ENCODE results near the gene CLHC1. TPM values are rescaled to one million over a fixed set of nuclear protein-coding genes. Genes with fewer than 3 reads are reported as not detected.
"Not testable (repeated sequence)": the region's sequence is repeated elsewhere in the genome, so short reads cannot be mapped to it uniquely, and the experiment has no call there.

CLHC1 gene
- total and polyA plus RNA-seq, 2 experiments from 2014 or later, result 1.3 to 5.6 TPM

GRCh38 chr2:55277310-55277709 is 45.2 kb upstream of the CLHC1 start:
- WGBS, 2 experiments (ENCODE audit: low coverage in 1 of 2, low lambda C conversion rate in 2 of 2, missing lambda C conversion rate in 2 of 2), result 70 to 73% methylated on average over 3 of the region's 3 CpGs
- H3K79me2 ChIP-seq (ENCODE audit: insufficient read depth), result no peaks in the 10 kb centered on the region
- H3K4me2 ChIP-seq (ENCODE audit: unreplicated experiment), result no peak overlapping the region
- H3K9ac ChIP-seq, result no peak overlapping the region
- no peaks in the 10 kb centered on the region for H3K9me3 ChIP-seq (ENCODE audit: low read depth)
- no peaks in the 10 kb centered on the region for H4K20me1 ChIP-seq (ENCODE audit: insufficient read depth)
- H3K27me3 ChIP-seq (replicated peaks; ENCODE audit: insufficient read depth), result no peaks in the 10 kb centered on the region
- no peak overlapping the region for H2AFZ ChIP-seq
- no peak overlapping the region for H3K27ac ChIP-seq
- no peaks in the 10 kb centered on the region for H3K9me2 ChIP-seq (ENCODE audit: insufficient read depth)
- in situ Hi-C loops (cut with MboI), result no loop called here
- H3K36me3 ChIP-seq (ENCODE audit: low read depth), result no peaks in the 10 kb centered on the region
- H3K4me3 ChIP-seq, result no peak overlapping the region
- TF ChIP-seq EZH2 (IDR thresholded peaks at IDR 0.05; ENCODE audit: insufficient read depth, poor library complexity, severe bottlenecking) (no peak), EZH2phosphoT487 (IDR thresholded peaks at IDR 0.05; ENCODE audit: insufficient read depth, low read depth) (no peak)
- no peak for DNase-seq
- no peaks in the 10 kb centered on the region for H3K4me1 ChIP-seq (ENCODE audit: insufficient read depth)
- H3F3A ChIP-seq (ENCODE audit: insufficient read depth), result no peaks in the 10 kb centered on the region

GRCh38 chr2:55274346-55274745 is 42.3 kb upstream of the CLHC1 start:
- DNase-seq; in situ Hi-C loops (cut with MboI): not testable (repeated sequence)
- 86 to 95% methylated on average over 2 of the region's 2 CpGs for WGBS, 2 experiments (ENCODE audit: low coverage in 1 of 2, low lambda C conversion rate in 2 of 2, missing lambda C conversion rate in 2 of 2)

GRCh38 chr2:55269645-55269990 is 37.5 kb upstream of the CLHC1 start:
- Histone ChIP-seq H3K9me3 (ENCODE audit: low read depth) (no peaks in the 10 kb centered on the region), H3K27ac (peak overlapping the region; percentile 69), H3K36me3 (ENCODE audit: low read depth) (no peaks in the 10 kb centered on the region; the same call in 1 of the 2 replicates), H3K9ac (peak overlapping the region; percentile 92), H4K20me1 (ENCODE audit: insufficient read depth) (no peaks in the 10 kb centered on the region), H3K79me2 (ENCODE audit: insufficient read depth) (peaks cover 19% of the 10 kb centered on the region; the same call in 1 of the 2 replicates), H3K9me2 (ENCODE audit: insufficient read depth) (no peaks in the 10 kb centered on the region), H3F3A (ENCODE audit: insufficient read depth) (no peaks in the 10 kb centered on the region), H3K4me2 (ENCODE audit: unreplicated experiment) (peak overlapping the region; percentile 90), H3K27me3 (replicated peaks; ENCODE audit: insufficient read depth) (no peaks in the 10 kb centered on the region), H3K4me3 (peak overlapping the region; percentile 94), H2AFZ (peak overlapping the region; percentile 99), H3K4me1 (ENCODE audit: insufficient read depth) (no peaks in the 10 kb centered on the region; the same call in none of the 2 replicates)
- 36 to 42% methylated on average over 7 of the region's 7 CpGs for WGBS, 2 experiments (ENCODE audit: low coverage in 1 of 2, low lambda C conversion rate in 2 of 2, missing lambda C conversion rate in 2 of 2)
- DNase-seq, result peak; percentile 22
- in situ Hi-C loops (cut with MboI), result no loop called here
- no peak for TF ChIP-seq EZH2 (IDR thresholded peaks at IDR 0.05; ENCODE audit: insufficient read depth, poor library complexity, severe bottlenecking)
- TF ChIP-seq EZH2phosphoT487 (IDR thresholded peaks at IDR 0.05; ENCODE audit: insufficient read depth, low read depth), result no peak

More at GRCh38 chr2:55274346-55274745, 42.3 kb upstream of the CLHC1 start:
- not testable (repeated sequence) for H3F3A ChIP-seq (ENCODE audit: insufficient read depth); H3K9ac ChIP-seq; H3K27me3 ChIP-seq (replicated peaks; ENCODE audit: insufficient read depth); H3K9me2 ChIP-seq (ENCODE audit: insufficient read depth); H4K20me1 ChIP-seq (ENCODE audit: insufficient read depth); H3K4me3 ChIP-seq; H3K79me2 ChIP-seq (ENCODE audit: insufficient read depth); H3K36me3 ChIP-seq (ENCODE audit: low read depth); H3K4me2 ChIP-seq (ENCODE audit: unreplicated experiment); H2AFZ ChIP-seq; H3K4me1 ChIP-seq (ENCODE audit: insufficient read depth); H3K9me3 ChIP-seq (ENCODE audit: low read depth); H3K27ac ChIP-seq

GRCh38 chr2:55268907-55269644 is 37.0 kb upstream of the CLHC1 start, which contains the start of gene MTIF2:
Gene MTIF2 (minus strand): TSS chr2:55269231. CDS start chr2:55263858, 5,373 bp downstream.
- Histone ChIP-seq H3K9me3 (ENCODE audit: low read depth) (no peaks in the 10 kb centered on the region), H3K27ac (peak within 1 kb of the TSS; percentile 69), H2AFZ (peak within 1 kb of the TSS; percentile 99), H3K27me3 (replicated peaks; ENCODE audit: insufficient read depth) (no peaks in the 10 kb centered on the region), H3K36me3 (ENCODE audit: low read depth) (peaks cover 5% of the 10 kb centered on the region), H3K4me3 (peak within 1 kb of the TSS; percentile 94), H4K20me1 (ENCODE audit: insufficient read depth) (no peaks in the 10 kb centered on the region), H3K9ac (peak within 1 kb of the TSS; percentile 92), H3K4me1 (ENCODE audit: insufficient read depth) (no peaks in the 10 kb centered on the region; the same call in none of the 2 replicates), H3K4me2 (ENCODE audit: unreplicated experiment) (peak within 1 kb of the TSS; percentile 90), H3F3A (ENCODE audit: insufficient read depth) (no peaks in the 10 kb centered on the region), H3K9me2 (ENCODE audit: insufficient read depth) (no peaks in the 10 kb centered on the region), H3K79me2 (ENCODE audit: insufficient read depth) (peaks cover 19% of the 10 kb centered on the region; the same call in 1 of the 2 replicates)
- DNase-seq, result peak; percentile 99
- WGBS, 2 experiments (ENCODE audit: low coverage in 1 of 2, low lambda C conversion rate in 2 of 2, missing lambda C conversion rate in 2 of 2), result 1% methylated on average over 43 of the region's 43 CpGs
- TF ChIP-seq EZH2phosphoT487 (IDR thresholded peaks at IDR 0.05; ENCODE audit: insufficient read depth, low read depth), result no peak
- no peak for TF ChIP-seq EZH2 (IDR thresholded peaks at IDR 0.05; ENCODE audit: insufficient read depth, poor library complexity, severe bottlenecking)
- in situ Hi-C loops (cut with MboI), result no loop called here

Measured in GM23248 (cell line).